Measurements from ENCODE around the gene RASA3. TPM values are rescaled to one million over a fixed set of nuclear protein-coding genes. Genes with fewer than 3 reads are reported as not detected.

RASA3 gene
- total RNA-seq, 6 experiments from 2014 or later = 3.5 to 7.9 (median 4.6) TPM

DNA sequence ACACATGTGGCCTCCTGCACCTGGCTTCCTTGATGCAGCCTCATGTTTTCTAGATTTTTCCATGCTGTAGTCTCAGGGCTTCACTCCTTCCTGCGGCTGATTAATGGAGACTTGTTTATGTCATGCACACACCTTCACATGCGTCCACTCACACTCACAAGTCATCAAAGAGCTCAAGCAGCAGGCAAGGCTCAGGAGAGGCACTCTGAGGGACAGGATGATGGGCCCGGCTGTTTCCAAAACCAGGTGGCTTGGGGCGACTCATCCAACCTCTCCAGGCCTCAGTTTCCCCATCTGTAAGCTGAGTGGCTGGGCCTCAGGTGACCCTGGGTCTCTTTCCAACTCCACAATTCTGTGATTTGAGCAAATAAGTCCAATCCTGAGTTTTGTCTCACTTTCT, 36.9 kb downstream of the RASA3 start:
- TF ChIP-seq, protein P1, sequence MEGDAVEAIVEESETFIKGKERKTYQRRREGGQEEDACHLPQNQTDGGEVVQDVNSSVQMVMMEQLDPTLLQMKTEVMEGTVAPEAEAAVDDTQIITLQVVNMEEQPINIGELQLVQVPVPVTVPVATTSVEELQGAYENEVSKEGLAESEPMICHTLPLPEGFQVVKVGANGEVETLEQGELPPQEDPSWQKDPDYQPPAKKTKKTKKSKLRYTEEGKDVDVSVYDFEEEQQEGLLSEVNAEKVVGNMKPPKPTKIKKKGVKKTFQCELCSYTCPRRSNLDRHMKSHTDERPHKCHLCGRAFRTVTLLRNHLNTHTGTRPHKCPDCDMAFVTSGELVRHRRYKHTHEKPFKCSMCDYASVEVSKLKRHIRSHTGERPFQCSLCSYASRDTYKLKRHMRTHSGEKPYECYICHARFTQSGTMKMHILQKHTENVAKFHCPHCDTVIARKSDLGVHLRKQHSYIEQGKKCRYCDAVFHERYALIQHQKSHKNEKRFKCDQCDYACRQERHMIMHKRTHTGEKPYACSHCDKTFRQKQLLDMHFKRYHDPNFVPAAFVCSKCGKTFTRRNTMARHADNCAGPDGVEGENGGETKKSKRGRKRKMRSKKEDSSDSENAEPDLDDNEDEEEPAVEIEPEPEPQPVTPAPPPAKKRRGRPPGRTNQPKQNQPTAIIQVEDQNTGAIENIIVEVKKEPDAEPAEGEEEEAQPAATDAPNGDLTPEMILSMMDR (IDR thresholded peaks at IDR 0.05) = no peak
- no peak for TF ChIP-seq POLR2A (IDR thresholded peaks at IDR 0.05)
- WGBS (ENCODE audit: insufficient coverage, low coverage, low lambda C conversion rate, missing lambda C conversion rate) = 64% methylated on average over 4 of the region's 4 CpGs

DNA sequence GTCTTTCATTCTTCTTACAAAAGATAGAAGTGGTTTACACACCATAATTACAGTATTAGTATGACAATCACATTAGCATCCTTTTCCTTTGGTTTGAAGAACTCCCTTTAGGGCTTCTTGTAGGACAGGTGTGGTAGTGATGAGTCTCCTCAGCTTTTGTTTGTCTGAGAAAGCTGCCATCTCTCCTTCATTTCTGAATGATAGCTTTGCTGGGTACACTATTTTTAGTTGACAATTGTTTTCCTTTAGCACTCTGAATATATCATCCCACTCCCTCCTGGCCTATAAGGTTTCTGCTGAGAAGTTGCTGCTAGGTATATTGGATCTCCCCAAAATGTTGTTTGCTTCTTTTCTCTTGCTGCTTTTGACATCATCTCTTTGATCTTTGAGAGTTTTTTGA, 39.3 kb downstream of the RASA3 start:
- DNase-seq (no peak), ATAC-seq (no peak)
- no peak overlapping the region for H3K4me3 ChIP-seq
- intact Hi-C loops (cut with DNase I) = no loop called here
- H3K27ac ChIP-seq = no peak overlapping the region
- no peaks in the 10 kb centered on the region for H3K36me3 ChIP-seq
- no peaks in the 10 kb centered on the region for H3K4me1 ChIP-seq
- H3K27me3 ChIP-seq = no peaks in the 10 kb centered on the region
- H3K9me3 ChIP-seq = no peaks in the 10 kb centered on the region
- TF ChIP-seq, protein P1 (IDR thresholded peaks at IDR 0.05) = no peak
- TF ChIP-seq POLR2A (IDR thresholded peaks at IDR 0.05) = no peak

More for the DNA sequence above, 36.9 kb downstream of the RASA3 start:
- intact Hi-C loops (cut with DNase I) = no loop called here
- no peaks in the 10 kb centered on the region for H3K4me1 ChIP-seq
- DNase-seq = peak in 2 of 3 donors; percentile 6 to 20
- H3K27me3 ChIP-seq = no peaks in the 10 kb centered on the region
- H3K9me3 ChIP-seq = no peaks in the 10 kb centered on the region
- no peak overlapping the region for H3K4me3 ChIP-seq
- H3K27ac ChIP-seq = no peak overlapping the region
- no peaks in the 10 kb centered on the region for H3K36me3 ChIP-seq
- ATAC-seq = no peak

DNA sequence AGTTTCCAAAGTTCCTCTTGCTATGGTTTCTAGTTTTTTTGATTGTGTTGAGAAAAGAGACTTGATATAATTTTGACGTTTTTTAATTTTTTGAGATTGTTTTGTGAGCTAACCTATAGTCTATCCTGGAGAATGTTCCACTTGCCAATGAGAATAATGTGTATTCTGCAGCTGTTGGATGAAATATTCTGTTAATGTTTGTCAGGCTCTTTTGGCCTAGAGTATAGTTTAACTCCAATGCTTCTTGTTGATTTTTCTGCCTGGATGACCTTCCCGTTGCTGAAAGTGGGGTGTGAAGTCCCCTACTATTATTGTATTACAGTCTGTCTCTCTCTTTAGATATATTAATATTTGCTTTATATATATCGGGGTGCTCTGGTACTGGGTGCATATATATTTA, 40.0 kb downstream of the RASA3 start:
- intact Hi-C loops (cut with DNase I) = no loop called here
- 60% methylated on average over 3 of the region's 3 CpGs for WGBS (ENCODE audit: insufficient coverage, low coverage, low lambda C conversion rate, missing lambda C conversion rate)
- TF ChIP-seq POLR2A (IDR thresholded peaks at IDR 0.05) = no peak
- TF ChIP-seq, protein P1 (IDR thresholded peaks at IDR 0.05) = no peak
- ATAC-seq = no peak
- DNase-seq = no peak
- no peaks in the 10 kb centered on the region for H3K9me3 ChIP-seq
- H3K36me3 ChIP-seq = no peaks in the 10 kb centered on the region
- H3K4me3 ChIP-seq = no peak overlapping the region
- no peak overlapping the region for H3K27ac ChIP-seq
- no peaks in the 10 kb centered on the region for H3K27me3 ChIP-seq
- no peaks in the 10 kb centered on the region for H3K4me1 ChIP-seq

DNA sequence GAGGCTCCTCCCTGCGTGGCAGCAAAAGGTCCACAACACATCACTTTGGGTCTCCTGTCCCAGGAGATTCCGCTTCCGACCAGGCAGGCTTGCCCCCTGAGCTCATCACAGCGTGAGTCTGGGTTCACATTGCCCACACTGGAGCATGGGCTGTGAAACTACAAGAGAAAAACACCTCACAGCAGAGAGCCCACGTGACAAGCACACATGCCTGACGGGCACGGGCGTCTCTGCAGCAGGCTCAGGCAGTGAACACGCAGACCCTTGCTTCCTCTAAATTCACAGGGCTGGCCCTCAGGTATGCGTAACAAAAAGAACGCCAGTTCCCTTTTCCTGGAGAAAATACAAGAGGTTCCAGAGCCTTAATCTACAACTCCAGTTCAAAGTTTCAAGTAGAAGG, 41.9 kb downstream of the RASA3 start:
- no peak for TF ChIP-seq POLR2A (IDR thresholded peaks at IDR 0.05)
- TF ChIP-seq, protein P1 (IDR thresholded peaks at IDR 0.05) = no peak
- Histone ChIP-seq H3K4me3 (no peak overlapping the region), H3K9me3 (no peaks in the 10 kb centered on the region), H3K36me3 (no peaks in the 10 kb centered on the region), H3K4me1 (no peaks in the 10 kb centered on the region), H3K27me3 (no peaks in the 10 kb centered on the region), H3K27ac (no peak overlapping the region)
- 78% methylated on average over 10 of the region's 11 CpGs for WGBS (ENCODE audit: insufficient coverage, low coverage, low lambda C conversion rate, missing lambda C conversion rate)
- intact Hi-C loops (cut with DNase I) = no loop called here
- DNase-seq (peak in 2 of 3 donors; percentile 22 to 40), ATAC-seq (no peak)

Data from right lobe of liver (tissue), 6 donors.